SKM-1 (cell line): ENCODE data around the gene ATXN3L.

Experiments used
- DNase-seq: peaks from one replicate; lab custom pipeline; 2025; ENCODE audit not compliant: unreplicated experiment; lab: John Stamatoyannopoulos, UW

Gene ATXN3L

GRCh38 chrX:13319953-13320352 is at the start of gene ATXN3L:
Gene ATXN3L, minus strand, starts transcription at chrX:13320053. Its CDS starts 119 bp downstream, at chrX:13319934.
- no peak for DNase-seq

GRCh38 chrX:13369256-13370030 is 49.6 kb upstream of the ATXN3L start:
- no peak for DNase-seq

DNA sequence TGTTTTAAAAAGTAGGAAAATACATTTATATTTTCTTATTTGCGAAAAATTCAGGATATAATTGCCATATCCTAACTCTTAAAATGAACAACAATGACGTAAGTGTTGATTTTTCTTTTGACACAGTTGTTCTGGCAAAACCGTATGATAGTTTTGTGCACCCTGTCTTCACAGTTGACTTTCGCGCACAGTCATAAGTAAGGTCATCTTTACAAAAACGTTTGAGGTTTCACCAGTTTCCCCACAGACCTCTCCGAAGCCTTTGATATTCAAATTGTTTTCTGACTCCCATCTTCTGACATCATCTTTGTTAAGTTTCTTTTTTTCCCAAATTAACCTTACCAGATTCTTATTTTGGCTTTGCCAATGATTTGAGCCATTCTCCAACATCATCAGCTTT is 48.1 kb upstream of the ATXN3L start:
- no peak for DNase-seq

- DNase-seq: no peak
These were observed 46.8 kb upstream of the ATXN3L start for GRCh38 chrX:13366698-13367097.

DNA sequence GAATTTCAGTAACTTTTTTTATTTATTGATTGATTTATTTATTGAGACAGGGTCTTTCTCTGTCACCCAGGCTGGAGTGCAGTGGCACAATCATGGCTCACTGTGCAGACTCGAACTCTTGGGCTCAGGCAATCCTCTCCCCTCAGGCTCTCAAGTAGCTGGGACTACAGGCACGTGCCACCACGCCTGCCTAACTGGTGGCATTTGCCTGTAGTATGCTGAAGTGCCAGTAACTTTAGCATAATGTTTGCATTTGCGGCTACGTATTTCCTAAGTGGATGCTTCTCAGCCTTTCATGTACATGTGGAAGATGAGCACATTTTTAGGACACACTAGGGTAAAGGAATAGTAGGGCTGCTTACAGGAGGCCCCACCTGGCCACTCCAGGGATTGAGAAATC is 45.3 kb upstream of the ATXN3L start:
- no peak for DNase-seq

DNA sequence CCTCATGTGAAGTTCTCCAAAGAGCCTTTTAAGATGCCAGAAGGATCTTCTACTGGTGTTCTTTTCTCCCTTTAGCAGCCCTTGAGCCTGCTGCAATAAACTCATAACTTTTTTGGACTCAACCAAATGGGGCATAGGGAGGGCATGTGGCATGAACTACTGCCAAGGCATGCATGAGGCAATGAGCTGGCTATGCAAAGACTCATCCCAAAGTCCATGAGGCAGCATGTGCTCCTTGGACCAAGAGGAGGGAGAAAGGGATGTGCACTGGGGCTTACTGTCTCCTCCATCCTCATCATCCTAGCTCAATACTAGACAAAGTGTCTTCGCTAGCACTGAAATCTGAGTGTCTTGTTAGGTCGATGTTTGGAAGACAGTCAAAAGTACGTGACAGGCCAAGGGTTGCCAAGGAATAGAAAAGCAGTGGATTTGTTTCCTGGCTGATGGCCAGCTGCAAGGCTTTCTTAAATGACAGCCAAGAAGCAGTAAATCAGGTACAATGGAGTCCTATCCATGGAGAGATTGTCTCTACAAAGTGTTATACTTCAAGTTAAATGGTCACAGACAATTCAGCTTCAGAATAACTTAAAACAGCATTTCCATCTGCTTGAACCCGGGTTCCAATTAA is 44.5 kb upstream of the ATXN3L start:
- DNase-seq: no peak

- no peak for DNase-seq
These were observed 40.3 kb upstream of the ATXN3L start for GRCh38 chrX:13360146-13360545.

- DNase-seq: no peak
These were observed 38.1 kb upstream of the ATXN3L start for GRCh38 chrX:13357925-13358324.

DNA sequence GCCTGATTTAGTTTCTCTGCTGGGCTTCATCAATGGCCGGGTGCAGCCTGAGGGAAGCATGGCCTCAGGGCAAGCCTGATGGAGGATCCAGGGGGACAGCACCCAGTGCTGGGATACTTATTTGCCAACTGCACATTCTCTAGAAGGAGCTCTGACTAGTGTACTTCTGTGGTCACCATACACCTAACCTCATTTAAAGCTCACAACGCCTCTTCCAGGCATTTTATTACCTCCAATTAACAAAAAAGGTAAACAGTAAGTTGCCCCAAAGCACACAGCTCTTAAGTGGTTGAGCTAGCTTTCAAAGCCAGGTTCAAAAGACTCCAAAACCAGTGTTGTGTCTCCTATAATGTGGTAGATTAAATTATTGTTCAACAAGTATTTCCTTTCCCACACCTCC is 26.8 kb upstream of the ATXN3L start:
- DNase-seq: no peak

- DNase-seq: peak; percentile 4
These were observed 25.6 kb upstream of the ATXN3L start for GRCh38 chrX:13345438-13345837.

- peak; percentile 4 for DNase-seq
These were observed 25.2 kb upstream of the ATXN3L start for GRCh38 chrX:13345037-13345436.

GRCh38 chrX:13341491-13342101 is 21.7 kb upstream of the ATXN3L start:
- no peak for DNase-seq

DNA sequence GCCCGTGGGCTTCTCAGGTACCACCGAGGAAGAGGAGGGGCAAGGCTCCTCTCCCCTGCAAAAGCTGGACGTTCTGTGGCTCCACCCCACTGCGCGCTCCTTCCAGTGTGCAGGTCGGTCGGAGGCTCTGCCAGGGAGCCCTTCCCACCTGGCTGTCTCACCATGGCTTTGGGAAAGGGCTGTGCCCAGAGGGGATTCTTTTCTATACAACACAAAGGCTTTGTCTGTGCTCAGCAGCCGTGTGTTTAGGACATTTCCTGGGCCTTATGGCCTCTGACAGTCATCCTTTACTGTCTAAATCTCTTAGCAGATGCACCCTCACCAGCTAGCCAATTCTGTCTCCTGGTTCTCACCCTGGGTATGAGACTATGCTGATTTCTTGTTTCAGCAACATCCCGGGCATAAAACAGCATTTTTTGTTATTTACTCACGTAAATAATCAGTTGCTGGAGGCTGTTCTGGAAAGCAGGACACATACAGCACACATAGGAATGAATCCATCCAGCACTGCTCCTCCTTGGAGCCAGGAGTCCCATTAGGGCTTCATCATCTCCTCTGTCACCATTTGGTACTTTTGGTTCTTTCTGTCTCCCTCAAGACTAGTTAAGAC is 20.4 kb upstream of the ATXN3L start:
- DNase-seq: no peak

DNA sequence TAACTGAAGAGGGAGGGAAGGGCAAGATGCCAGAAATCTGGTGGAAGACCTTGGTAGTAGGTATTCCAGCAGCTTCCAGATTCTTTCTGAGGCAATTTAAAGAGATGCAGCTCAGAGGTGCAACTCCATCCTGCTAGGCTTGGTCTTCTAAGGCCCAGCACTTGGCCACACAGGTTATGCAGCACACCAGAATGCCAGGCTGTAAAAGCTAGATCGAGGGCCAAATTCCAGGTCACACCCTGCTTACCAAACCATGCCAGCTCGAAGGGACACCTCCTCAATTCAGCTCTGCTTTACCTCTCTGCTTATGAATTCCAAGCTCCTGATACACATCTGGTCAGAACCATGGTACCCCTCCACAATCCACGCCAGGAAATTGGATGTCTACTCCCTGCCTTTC is 19.8 kb upstream of the ATXN3L start:
- DNase-seq: no peak

DNA sequence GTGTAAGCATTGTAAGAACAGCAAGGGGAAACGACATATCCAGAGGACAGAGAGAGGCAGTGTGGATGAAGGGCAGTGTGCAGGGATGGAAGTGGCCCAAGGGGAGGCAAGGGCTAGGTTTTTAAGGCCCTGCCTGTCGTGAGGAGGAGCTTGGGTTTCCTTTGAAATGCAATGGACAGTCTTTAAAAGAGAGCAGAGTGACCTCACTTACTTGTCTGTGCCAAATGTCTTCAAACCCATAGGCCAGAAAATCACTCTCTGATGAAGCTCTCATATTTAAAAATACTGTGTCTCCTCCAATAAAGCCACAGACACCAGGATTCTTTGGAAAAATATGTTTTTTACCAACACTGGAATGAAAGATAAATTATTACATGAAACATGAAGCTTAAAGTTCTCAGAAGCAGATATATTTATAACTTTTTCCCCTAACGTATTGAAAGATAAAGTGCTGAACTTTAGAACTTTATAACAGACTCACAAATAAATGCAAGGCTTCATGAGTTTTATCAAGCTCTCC is 19.2 kb upstream of the ATXN3L start:
- DNase-seq: no peak

- no peak for DNase-seq
These were observed 14.6 kb upstream of the ATXN3L start for GRCh38 chrX:13334491-13334890.

DNA sequence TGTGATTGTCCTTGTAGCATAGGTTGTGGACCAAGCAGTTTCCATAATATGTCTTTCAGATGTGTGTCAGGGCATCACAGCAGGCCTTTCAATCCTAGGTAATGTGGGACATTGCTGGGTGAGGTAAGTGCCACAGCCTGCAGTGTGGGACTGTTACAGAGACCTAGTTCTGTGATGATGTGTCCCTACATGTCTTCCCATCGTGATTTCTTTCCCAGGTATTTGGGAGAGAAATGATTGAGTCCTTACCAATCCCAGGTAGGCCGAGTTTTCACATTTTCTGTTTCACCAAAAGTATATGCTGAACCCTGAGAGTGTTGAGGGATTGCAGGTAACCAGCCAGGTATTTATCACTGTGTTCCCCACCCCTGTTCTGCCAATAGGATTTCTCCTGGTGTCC is 10.6 kb upstream of the ATXN3L start:
- DNase-seq: no peak

GRCh38 chrX:13327666-13328065 is 7.8 kb upstream of the ATXN3L start:
- DNase-seq: no peak

- DNase-seq: no peak
These were observed 3.4 kb upstream of the ATXN3L start for GRCh38 chrX:13323241-13323640.

GRCh38 chrX:13317366-13317765 is 2.5 kb downstream of the ATXN3L start:
- no peak for DNase-seq

DNA sequence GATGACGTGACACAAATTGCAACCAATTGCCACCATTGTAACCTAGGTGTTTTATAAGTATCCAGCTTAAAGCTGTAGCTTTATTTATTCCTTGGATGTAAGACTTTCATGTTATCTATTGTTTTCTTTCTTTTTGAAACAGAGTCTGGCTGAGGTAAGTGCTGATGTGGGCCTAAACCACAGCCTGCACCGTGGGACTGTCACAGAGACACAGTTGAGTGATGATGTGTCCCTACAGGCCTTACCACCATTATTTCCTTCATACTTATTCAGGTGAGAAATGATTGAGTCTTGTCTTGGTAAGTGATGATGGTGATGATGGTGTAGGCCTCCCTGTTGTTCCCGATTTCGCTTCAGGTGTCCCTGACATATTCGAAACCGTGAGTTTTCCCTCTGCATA is 8.3 kb downstream of the ATXN3L start:
- no peak for DNase-seq

DNA sequence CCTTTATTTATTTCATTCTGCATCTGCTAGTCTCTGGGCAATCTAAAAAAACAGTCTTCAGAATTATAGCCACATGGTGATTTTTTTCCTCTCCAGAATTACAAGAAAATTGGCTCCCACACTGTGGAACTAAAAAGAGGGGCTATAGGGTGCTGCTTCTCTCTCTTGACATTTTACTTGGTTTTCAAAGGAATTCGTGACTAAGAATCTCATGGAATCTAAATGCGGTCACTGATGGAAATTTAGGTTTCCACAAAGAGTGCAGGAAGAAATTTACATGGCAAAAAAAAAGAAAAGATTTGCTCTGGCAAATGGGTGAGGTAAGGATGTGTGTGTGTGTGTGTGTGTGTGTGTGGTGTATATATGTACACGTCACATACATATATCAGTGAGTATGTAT is 10.2 kb downstream of the ATXN3L start:
- no peak for DNase-seq
